HEK293 (cell line): ENCODE measurements around the gene NIPBL.

Experiments used
- HIC1 ChIP-seq: fragments of 450-650 bp; formaldehyde crosslinking; IDR thresholded peaks from 2 replicates; pipeline ENCODE4 v1.5.1; 2016; ENCODE audit warnings: missing biosample characterization, missing genetic modification characterization
- KLF10 ChIP-seq: fragments of 450-650 bp; IDR thresholded peaks from 2 replicates; pipeline ENCODE4 v1.5.1; 2018; ENCODE audit warnings: missing biosample characterization, mild to moderate bottlenecking, missing genetic modification characterization
- OSR2 ChIP-seq: fragments of 450-650 bp; formaldehyde crosslinking; IDR thresholded peaks from 2 replicates; pipeline ENCODE4 v1.5.1; 2016; ENCODE audit warnings: missing biosample characterization, missing genetic modification characterization
- PRDM6 ChIP-seq: fragments of 450-650 bp; formaldehyde crosslinking; IDR thresholded peaks from 2 replicates; pipeline ENCODE4 v1.5.1; 2017; ENCODE audit warnings: missing biosample characterization, missing genetic modification characterization
- REPIN1 ChIP-seq: fragments of 450-650 bp; formaldehyde crosslinking; IDR thresholded peaks from 2 replicates; pipeline ENCODE4 v1.5.1; 2017; ENCODE audit warnings: missing biosample characterization, missing genetic modification characterization, low read depth
- SP2 ChIP-seq: fragments of 450-650 bp; formaldehyde crosslinking; IDR thresholded peaks from 2 replicates; pipeline ENCODE4 v1.5.1; 2016; ENCODE audit warnings: missing biosample characterization, missing genetic modification characterization
- SP3 ChIP-seq: fragments of 450-650 bp; formaldehyde crosslinking; IDR thresholded peaks from 2 replicates; pipeline ENCODE4 v1.5.1; 2016; ENCODE audit warnings: missing biosample characterization, missing genetic modification characterization
- SP7 ChIP-seq: fragments of 450-650 bp; formaldehyde crosslinking; IDR thresholded peaks from 2 replicates; pipeline ENCODE4 v1.5.1; 2016; ENCODE audit warnings: missing biosample characterization, missing genetic modification characterization
- ZNF10 ChIP-seq: fragments of 450-650 bp; formaldehyde crosslinking; IDR thresholded peaks from 2 replicates; pipeline ENCODE4 v1.5.1; 2017; ENCODE audit warnings: missing biosample characterization, missing genetic modification characterization
- ZNF202 ChIP-seq: fragments of 450-650 bp; formaldehyde crosslinking; IDR thresholded peaks from 2 replicates; pipeline ENCODE4 v1.5.1; 2016; ENCODE audit warnings: missing biosample characterization, missing genetic modification characterization, borderline replicate concordance
- ZNF239 ChIP-seq: fragments of 450-650 bp; formaldehyde crosslinking; IDR thresholded peaks from 2 replicates; pipeline ENCODE4 v1.5.1; 2016; ENCODE audit warnings: missing biosample characterization, missing genetic modification characterization
- ZNF426 ChIP-seq: fragments of 450-650 bp; formaldehyde crosslinking; IDR thresholded peaks from 2 replicates; pipeline ENCODE4 v1.5.1; 2017; ENCODE audit warnings: missing biosample characterization, missing genetic modification characterization, mild to moderate bottlenecking, inconsistent platforms, moderate library complexity
- ZNF518A ChIP-seq: fragments of 450-650 bp; formaldehyde crosslinking; conservative IDR thresholded peaks from 2 replicates; pipeline ENCODE4 v1.5.1; 2016; ENCODE audit warnings: low read depth, missing biosample characterization, missing genetic modification characterization
- ZNF555 ChIP-seq: fragments of 450-650 bp; formaldehyde crosslinking; conservative IDR thresholded peaks from 2 replicates; pipeline ENCODE4 v1.5.1; 2017; ENCODE audit warnings: missing biosample characterization, mild to moderate bottlenecking, missing genetic modification characterization, inconsistent platforms
- ZNF596 ChIP-seq: fragments of 450-650 bp; IDR thresholded peaks from 2 replicates; pipeline ENCODE4 v1.5.0; 2018; ENCODE audit warnings: missing biosample characterization, mild to moderate bottlenecking, missing genetic modification characterization, moderate library complexity
- ZNF776 ChIP-seq: fragments of 450-650 bp; formaldehyde crosslinking; IDR thresholded peaks from 2 replicates; pipeline ENCODE4 v1.5.0; 2017; ENCODE audit warnings: missing biosample characterization, missing genetic modification characterization, borderline replicate concordance
- TF ChIP-seq, protein P1 (sequence below): fragments of 450-650 bp; formaldehyde crosslinking; IDR thresholded peaks from 2 replicates; pipeline ENCODE4 v1.5.1; 2017; ENCODE audit warnings: missing biosample characterization, missing genetic modification characterization
- TF ChIP-seq, protein P2 (sequence below): fragments of 450-650 bp; formaldehyde crosslinking; IDR thresholded peaks from 2 replicates; pipeline ENCODE4 v1.5.0; 2017; ENCODE audit warnings: missing biosample characterization, missing genetic modification characterization, borderline replicate concordance
- TF ChIP-seq, protein P3 (sequence below): fragments of 450-650 bp; formaldehyde crosslinking; IDR thresholded peaks from 2 replicates; pipeline ENCODE4 v1.5.1; 2016; ENCODE audit warnings: missing biosample characterization, missing genetic modification characterization
- TF ChIP-seq, protein P4 (sequence below): fragments of 450-650 bp; formaldehyde crosslinking; IDR thresholded peaks from 2 replicates; pipeline ENCODE4 v1.5.1; 2017; ENCODE audit warnings: missing biosample characterization, missing genetic modification characterization

NIPBL gene

GRCh38 chr5:36935805-36936204, 59.2 kb downstream of the NIPBL start (continued):
- 0 out of 2 replicates have a peak, but pooled peaks have one; percentile 30 for TF ChIP-seq ZNF518A (tag by site-specific recombination)
- no peak for TF ChIP-seq ZNF202 (tag by site-specific recombination)
- peak; percentile 75 for TF ChIP-seq HIC1 (tag by site-specific recombination)
- peak; percentile 90 for TF ChIP-seq PRDM6
- TF ChIP-seq SP3 (tag by site-specific recombination) = no peak
- TF ChIP-seq, protein P1, sequence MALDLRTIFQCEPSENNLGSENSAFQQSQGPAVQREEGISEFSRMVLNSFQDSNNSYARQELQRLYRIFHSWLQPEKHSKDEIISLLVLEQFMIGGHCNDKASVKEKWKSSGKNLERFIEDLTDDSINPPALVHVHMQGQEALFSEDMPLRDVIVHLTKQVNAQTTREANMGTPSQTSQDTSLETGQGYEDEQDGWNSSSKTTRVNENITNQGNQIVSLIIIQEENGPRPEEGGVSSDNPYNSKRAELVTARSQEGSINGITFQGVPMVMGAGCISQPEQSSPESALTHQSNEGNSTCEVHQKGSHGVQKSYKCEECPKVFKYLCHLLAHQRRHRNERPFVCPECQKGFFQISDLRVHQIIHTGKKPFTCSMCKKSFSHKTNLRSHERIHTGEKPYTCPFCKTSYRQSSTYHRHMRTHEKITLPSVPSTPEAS = no peak
- no peak for TF ChIP-seq ZNF776
- no peak for TF ChIP-seq ZNF555 (tag by site-specific recombination)
- TF ChIP-seq ZNF596 (tag by site-specific recombination) = no peak
- TF ChIP-seq, protein P2, sequence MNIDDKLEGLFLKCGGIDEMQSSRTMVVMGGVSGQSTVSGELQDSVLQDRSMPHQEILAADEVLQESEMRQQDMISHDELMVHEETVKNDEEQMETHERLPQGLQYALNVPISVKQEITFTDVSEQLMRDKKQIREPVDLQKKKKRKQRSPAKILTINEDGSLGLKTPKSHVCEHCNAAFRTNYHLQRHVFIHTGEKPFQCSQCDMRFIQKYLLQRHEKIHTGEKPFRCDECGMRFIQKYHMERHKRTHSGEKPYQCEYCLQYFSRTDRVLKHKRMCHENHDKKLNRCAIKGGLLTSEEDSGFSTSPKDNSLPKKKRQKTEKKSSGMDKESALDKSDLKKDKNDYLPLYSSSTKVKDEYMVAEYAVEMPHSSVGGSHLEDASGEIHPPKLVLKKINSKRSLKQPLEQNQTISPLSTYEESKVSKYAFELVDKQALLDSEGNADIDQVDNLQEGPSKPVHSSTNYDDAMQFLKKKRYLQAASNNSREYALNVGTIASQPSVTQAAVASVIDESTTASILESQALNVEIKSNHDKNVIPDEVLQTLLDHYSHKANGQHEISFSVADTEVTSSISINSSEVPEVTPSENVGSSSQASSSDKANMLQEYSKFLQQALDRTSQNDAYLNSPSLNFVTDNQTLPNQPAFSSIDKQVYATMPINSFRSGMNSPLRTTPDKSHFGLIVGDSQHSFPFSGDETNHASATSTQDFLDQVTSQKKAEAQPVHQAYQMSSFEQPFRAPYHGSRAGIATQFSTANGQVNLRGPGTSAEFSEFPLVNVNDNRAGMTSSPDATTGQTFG (tag by site-specific recombination) = no peak
- TF ChIP-seq KLF10 (tag by site-specific recombination) = 0 out of 2 replicates have a peak, but pooled peaks have one; percentile 53
- TF ChIP-seq REPIN1 = 0 out of 2 replicates have a peak, but pooled peaks have one; percentile 25
- TF ChIP-seq OSR2 (tag by site-specific recombination) = peak; percentile 55; the same call in 1 of the 2 replicates
- 0 out of 2 replicates have a peak, but pooled peaks have one; percentile 15 for TF ChIP-seq ZNF10 (tag by site-specific recombination)
- TF ChIP-seq SP2 = no peak
- no peak for TF ChIP-seq ZNF426 (tag by site-specific recombination)
- TF ChIP-seq, protein P3, sequence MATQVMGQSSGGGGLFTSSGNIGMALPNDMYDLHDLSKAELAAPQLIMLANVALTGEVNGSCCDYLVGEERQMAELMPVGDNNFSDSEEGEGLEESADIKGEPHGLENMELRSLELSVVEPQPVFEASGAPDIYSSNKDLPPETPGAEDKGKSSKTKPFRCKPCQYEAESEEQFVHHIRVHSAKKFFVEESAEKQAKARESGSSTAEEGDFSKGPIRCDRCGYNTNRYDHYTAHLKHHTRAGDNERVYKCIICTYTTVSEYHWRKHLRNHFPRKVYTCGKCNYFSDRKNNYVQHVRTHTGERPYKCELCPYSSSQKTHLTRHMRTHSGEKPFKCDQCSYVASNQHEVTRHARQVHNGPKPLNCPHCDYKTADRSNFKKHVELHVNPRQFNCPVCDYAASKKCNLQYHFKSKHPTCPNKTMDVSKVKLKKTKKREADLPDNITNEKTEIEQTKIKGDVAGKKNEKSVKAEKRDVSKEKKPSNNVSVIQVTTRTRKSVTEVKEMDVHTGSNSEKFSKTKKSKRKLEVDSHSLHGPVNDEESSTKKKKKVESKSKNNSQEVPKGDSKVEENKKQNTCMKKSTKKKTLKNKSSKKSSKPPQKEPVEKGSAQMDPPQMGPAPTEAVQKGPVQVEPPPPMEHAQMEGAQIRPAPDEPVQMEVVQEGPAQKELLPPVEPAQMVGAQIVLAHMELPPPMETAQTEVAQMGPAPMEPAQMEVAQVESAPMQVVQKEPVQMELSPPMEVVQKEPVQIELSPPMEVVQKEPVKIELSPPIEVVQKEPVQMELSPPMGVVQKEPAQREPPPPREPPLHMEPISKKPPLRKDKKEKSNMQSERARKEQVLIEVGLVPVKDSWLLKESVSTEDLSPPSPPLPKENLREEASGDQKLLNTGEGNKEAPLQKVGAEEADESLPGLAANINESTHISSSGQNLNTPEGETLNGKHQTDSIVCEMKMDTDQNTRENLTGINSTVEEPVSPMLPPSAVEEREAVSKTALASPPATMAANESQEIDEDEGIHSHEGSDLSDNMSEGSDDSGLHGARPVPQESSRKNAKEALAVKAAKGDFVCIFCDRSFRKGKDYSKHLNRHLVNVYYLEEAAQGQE (tag by site-specific recombination) = no peak
- TF ChIP-seq, protein P4, sequence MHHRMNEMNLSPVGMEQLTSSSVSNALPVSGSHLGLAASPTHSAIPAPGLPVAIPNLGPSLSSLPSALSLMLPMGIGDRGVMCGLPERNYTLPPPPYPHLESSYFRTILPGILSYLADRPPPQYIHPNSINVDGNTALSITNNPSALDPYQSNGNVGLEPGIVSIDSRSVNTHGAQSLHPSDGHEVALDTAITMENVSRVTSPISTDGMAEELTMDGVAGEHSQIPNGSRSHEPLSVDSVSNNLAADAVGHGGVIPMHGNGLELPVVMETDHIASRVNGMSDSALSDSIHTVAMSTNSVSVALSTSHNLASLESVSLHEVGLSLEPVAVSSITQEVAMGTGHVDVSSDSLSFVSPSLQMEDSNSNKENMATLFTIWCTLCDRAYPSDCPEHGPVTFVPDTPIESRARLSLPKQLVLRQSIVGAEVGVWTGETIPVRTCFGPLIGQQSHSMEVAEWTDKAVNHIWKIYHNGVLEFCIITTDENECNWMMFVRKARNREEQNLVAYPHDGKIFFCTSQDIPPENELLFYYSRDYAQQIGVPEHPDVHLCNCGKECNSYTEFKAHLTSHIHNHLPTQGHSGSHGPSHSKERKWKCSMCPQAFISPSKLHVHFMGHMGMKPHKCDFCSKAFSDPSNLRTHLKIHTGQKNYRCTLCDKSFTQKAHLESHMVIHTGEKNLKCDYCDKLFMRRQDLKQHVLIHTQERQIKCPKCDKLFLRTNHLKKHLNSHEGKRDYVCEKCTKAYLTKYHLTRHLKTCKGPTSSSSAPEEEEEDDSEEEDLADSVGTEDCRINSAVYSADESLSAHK = peak; percentile 51; the same call in 1 of the 2 replicates
- no peak for TF ChIP-seq ZNF239 (tag by site-specific recombination)
- TF ChIP-seq SP7 (tag by site-specific recombination) = peak; percentile 58
